GM19193 (cell line): ENCODE data around the gene CTSV.

ENCODE experiments used
- POLR2A ChIP-seq: IDR thresholded peaks from 4 replicates; pipeline ENCODE4 v1.6.1; 2011; ENCODE audit not compliant: insufficient read depth, insufficient read length; ENCODE audit errors: extremely low read depth

Gene CTSV

DNA sequence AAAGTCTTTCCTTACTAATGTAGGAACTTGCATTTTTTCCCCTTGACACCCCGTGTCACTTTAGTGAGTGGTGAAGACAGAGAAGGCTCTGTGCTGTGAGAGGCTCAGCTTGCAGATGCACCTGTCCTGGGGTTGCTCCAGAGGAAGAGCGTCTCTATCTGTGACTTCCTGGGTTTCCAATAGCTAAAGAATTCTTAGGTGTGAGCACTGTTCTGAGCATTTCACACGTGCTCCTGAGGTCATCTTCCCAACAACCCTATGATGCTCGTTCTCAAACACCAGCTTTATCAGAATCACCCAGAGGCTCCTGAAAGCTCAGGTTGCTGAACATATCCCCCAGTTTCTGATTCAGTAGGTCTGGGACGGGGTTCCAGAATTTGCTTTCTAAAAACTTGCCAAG, 6.4 kb upstream of the CTSV start:
- no peak for TF ChIP-seq POLR2A

GRCh38 chr9:97041898-97042297, 3.0 kb upstream of the CTSV start:
- no peak for TF ChIP-seq POLR2A

DNA sequence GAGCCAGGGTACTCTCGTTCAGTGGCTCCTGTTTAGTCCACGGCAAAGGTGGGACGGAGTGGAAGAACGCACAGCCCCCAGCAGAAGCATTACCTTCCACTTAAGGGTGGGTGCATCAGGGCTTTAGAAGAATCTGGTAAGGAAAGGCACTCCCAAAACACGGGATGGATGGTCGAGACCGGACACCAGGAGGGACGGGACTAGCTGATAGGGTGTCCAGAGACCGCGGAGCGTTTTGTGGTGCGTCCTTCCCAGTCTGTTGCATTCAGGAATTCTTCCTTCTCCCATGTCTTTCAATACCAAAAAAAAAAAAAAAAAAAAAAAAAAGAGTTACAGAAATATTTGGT, 545 bp upstream of the CTSV start:
- TF ChIP-seq POLR2A = no peak

DNA sequence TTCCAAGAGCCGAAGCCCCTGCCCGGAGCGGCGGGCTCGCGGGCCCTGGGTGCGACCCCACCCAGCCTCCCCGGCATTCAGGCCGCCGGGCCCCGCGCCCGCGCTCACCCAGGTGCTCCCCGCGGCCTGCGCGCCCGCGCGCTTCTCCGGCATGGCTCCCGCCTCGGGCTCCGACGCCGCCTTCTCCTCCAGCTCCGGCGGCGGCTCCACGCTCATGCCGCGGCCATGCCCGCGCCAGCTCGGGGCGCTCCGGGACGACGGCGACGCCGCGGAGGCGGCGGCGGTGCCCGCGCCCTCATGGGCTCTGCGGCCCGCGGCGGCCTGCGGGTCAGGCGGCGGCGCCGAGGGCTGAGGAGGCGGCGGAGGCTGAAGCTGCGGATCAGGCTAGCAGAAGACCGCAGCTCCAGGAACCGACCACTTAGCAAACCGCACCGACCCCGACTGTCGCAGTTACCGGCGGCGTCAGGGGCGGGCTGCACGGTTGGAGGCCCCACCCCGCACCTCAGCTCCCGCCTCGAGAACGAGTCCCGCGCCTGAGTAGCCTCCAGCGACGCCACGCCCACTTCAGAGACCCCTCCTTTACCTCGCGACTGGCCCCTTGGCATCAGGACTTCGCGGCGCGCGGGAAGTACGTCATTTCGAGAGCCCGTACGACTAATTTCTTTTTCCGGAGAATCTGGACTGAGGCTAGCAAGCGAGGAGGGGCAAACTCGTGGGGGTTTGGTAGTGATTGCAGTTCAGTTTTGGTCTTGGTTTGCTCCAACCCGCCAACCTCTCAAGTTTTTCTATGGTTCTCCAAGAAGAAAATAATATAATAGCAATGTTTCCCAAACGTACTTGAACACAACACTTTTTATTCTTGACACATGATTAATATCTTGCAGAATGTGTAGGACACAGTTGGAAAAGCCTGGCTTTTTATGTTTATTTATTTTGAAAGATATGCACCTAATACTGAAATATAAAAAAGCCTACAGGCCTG, 25.5 kb downstream of the CTSV start:
- TF ChIP-seq POLR2A = peak; percentile 53
